Common myeloid progenitor, CD34-positive (primary cell): Measurements from ENCODE around the gene CNFN.

Experiments
- CTCF ChIA-PET: fragments of 350-600 bp; sonication (Branson Sonifier 250); formaldehyde crosslinking; loops from one replicate; lab custom pipeline; 2021; ENCODE audit warnings: antibody characterized with exemption; lab: Charles Lee
- POLR2A ChIA-PET: fragments of 350-600 bp; sonication (Branson Sonifier 250); formaldehyde crosslinking; loops from one replicate; lab custom pipeline; 2021; ENCODE audit warnings: antibody characterized with exemption; lab: Charles Lee
- DNase-seq, 3 donors: peaks; one replicate each; pipeline versions ENCODE4 v3.0.0 to v3.0.0-alpha.2; 2013
- H3K27ac ChIP-seq, 2 experiments: 1 replicate in 1 of 2; 2 replicates in 1 of 2; pipeline ENCODE4 v1.7.0; 2013; ENCODE audit warnings: inconsistent platforms in 2 of 2, low read length in 2 of 2, mild to moderate bottlenecking in 2 of 2, low read depth in 1 of 2, moderate library complexity in 1 of 2; ENCODE audit not compliant: severe bottlenecking in 2 of 2, insufficient read depth in 1 of 2, poor library complexity in 1 of 2
- H3K27me3 ChIP-seq, 5 experiments: replicated peaks in 2 of 5; 1 replicate in 3 of 5; 2 replicates in 2 of 5; pipeline versions ENCODE4 v1.6.1 to v1.7.0; 2013; ENCODE audit warnings: low read length in 4 of 5, mild to moderate bottlenecking in 2 of 5, moderate library complexity in 2 of 5, inconsistent platforms in 1 of 5; ENCODE audit not compliant: insufficient read depth in 5 of 5, control insufficient read depth in 4 of 5
- H3K36me3 ChIP-seq, 4 experiments: 1 replicate in 2 of 4; 2 replicates in 2 of 4; pipeline versions ENCODE4 v1.6.1 to v1.7.0; 2013; ENCODE audit warnings: low read length in 3 of 4, control low read depth in 1 of 4, mild to moderate bottlenecking in 1 of 4; ENCODE audit not compliant: control insufficient read depth in 4 of 4, insufficient read depth in 4 of 4
- H3K4me1 ChIP-seq, 4 experiments: 1 replicate in 3 of 4; 2 replicates in 1 of 4; pipeline versions ENCODE4 v1.6.1 to v1.7.1; 2013; ENCODE audit warnings: low read length in 3 of 4, mild to moderate bottlenecking in 3 of 4, control low read depth in 1 of 4, inconsistent platforms in 1 of 4, moderate library complexity in 1 of 4; ENCODE audit not compliant: control insufficient read depth in 4 of 4, insufficient read depth in 4 of 4; ENCODE audit errors: control extremely low read depth in 1 of 4
- H3K4me3 ChIP-seq, 7 experiments: 1 replicate in 4 of 7; 2 replicates in 3 of 7; pipeline versions ENCODE4 v1.5.1 to v1.7.0; 2013; ENCODE audit warnings: mild to moderate bottlenecking in 7 of 7, low read length in 6 of 7, moderate library complexity in 6 of 7, inconsistent platforms in 2 of 7, low read depth in 2 of 7, control low read depth in 1 of 7; ENCODE audit not compliant: insufficient read depth in 4 of 7, control insufficient read depth in 1 of 7; ENCODE audit errors: extremely low read depth in 1 of 7
- H3K9me3 ChIP-seq, 5 experiments: 1 replicate in 4 of 5; 2 replicates in 1 of 5; pipeline versions ENCODE4 v1.6.1 to v1.7.1; 2013; ENCODE audit warnings: low read length in 4 of 5, mild to moderate bottlenecking in 2 of 5, inconsistent platforms in 1 of 5, low read depth in 1 of 5, moderate library complexity in 1 of 5; ENCODE audit not compliant: control insufficient read depth in 4 of 5, insufficient read depth in 2 of 5; ENCODE audit errors: control extremely low read depth in 1 of 5
- WGBS: methylation state at CpG from one replicate; pipeline ENCODE4 v1.1.5; 2013; ENCODE audit not compliant: insufficient coverage; 5-methylcytosine and 5-hydroxymethylcytosine counted together

The CNFN gene

GRCh38 chr19:42403586-42403985 lies 13.5 kb upstream of the CNFN start:
- no peak for DNase-seq
- Histone ChIP-seq H3K4me3 (no peak overlapping the region), H3K4me1 (peaks cover 0 to 18% (median 12%) of the 10 kb centered on the region in 4 experiments), H3K9me3 (no peaks in the 10 kb centered on the region), H3K36me3 (peaks cover 0 to 19% (median 14%) of the 10 kb centered on the region in 4 experiments), H3K27me3 (no peaks in the 10 kb centered on the region), H3K27ac (no peak overlapping the region)
- WGBS, result 96% methylated on average over 10 of the region's 10 CpGs
- ChIA-PET CTCF (no interaction called here), POLR2A (interaction anchor here (0.9 kb wide), 1 partner anchor 7 kb away, joined by 3 read pairs; no protein-coding TSS in a partner anchor)

- Histone ChIP-seq H3K4me1 (peaks cover 0 to 23% (median 16%) of the 10 kb centered on the region in 4 experiments), H3K27me3 (no peaks in the 10 kb centered on the region), H3K9me3 (no peaks in the 10 kb centered on the region), H3K4me3 (peak overlapping the region in 5 of 7 experiments; percentile 62 to 88 (median 72)), H3K36me3 (peaks cover 0 to 14% (median 10%) of the 10 kb centered on the region in 4 experiments), H3K27ac (no peak overlapping the region)
- no peak for DNase-seq
- CTCF ChIA-PET, result interaction anchor here (0.6 kb wide), 1 partner anchor 59 kb away, joined by 4 read pairs; no protein-coding TSS in a partner anchor
- 78% methylated on average over 30 of the region's 34 CpGs for WGBS
- POLR2A ChIA-PET, result no interaction called here
Measured at GRCh38 chr19:42402376-42403116, 12.4 kb upstream of the CNFN start.

GRCh38 chr19:42401365-42402303 lies 11.5 kb upstream of the CNFN start:
- 0% methylated on average over 64 of the region's 80 CpGs for WGBS
- CTCF ChIA-PET, result interaction anchor here (0.6 to 2.2 kb wide), 9 partner anchors 9 to 293 kb away, joined by 3 to 16 read pairs (median 7); no protein-coding TSS in a partner anchor
- Histone ChIP-seq H3K9me3 (no peaks in the 10 kb centered on the region), H3K27ac (no peak overlapping the region), H3K36me3 (peaks cover 0 to 8% (median 3%) of the 10 kb centered on the region in 4 experiments), H3K4me3 (peak overlapping the region; percentile 12 to 88 (median 65)), H3K4me1 (peaks cover 0 to 30% (median 22%) of the 10 kb centered on the region in 4 experiments), H3K27me3 (no peaks in the 10 kb centered on the region)
- DNase-seq, result peak; percentile 81 to 91 (median 86)
- POLR2A ChIA-PET, result no interaction called here

GRCh38 chr19:42400404-42400803 lies 10.3 kb upstream of the CNFN start:
- Histone ChIP-seq H3K27me3 (no peaks in the 10 kb centered on the region), H3K36me3 (peaks cover 0 to 4% (median 2%) of the 10 kb centered on the region in 4 experiments), H3K4me3 (no peak overlapping the region), H3K4me1 (peaks cover 0 to 39% (median 32%) of the 10 kb centered on the region in 4 experiments), H3K27ac (no peak overlapping the region), H3K9me3 (no peaks in the 10 kb centered on the region)
- DNase-seq, result no peak
- 86% methylated on average over 1 of the region's 1 CpG for WGBS
- ChIA-PET POLR2A (no interaction called here), CTCF (interaction anchor here (0.9 to 2.2 kb wide), 12 partner anchors 9 to 291 kb away, joined by 3 to 16 read pairs (median 6); partner anchors contain the start of gene POU2F2)

- DNase-seq, result no peak
- POLR2A ChIA-PET, result interaction anchor here (0.6 to 1.0 kb wide), 3 partner anchors 15 to 26 kb away, joined by 3 to 4 read pairs (median 3); no protein-coding TSS in a partner anchor
- Histone ChIP-seq H3K27me3 (no peaks in the 10 kb centered on the region), H3K27ac (peak overlapping the region; percentile 76 to 88), H3K9me3 (no peaks in the 10 kb centered on the region), H3K4me3 (peak overlapping the region; percentile 45 to 97 (median 85)), H3K36me3 (no peaks in the 10 kb centered on the region), H3K4me1 (peaks cover 0 to 38% (median 31%) of the 10 kb centered on the region in 4 experiments)
- WGBS, result 33% methylated on average over 21 of the region's 25 CpGs
- CTCF ChIA-PET, result interaction anchor here (1.2 to 1.3 kb wide), 2 partner anchors 11 to 43 kb away, joined by 3 read pairs; no protein-coding TSS in a partner anchor
Measured at GRCh38 chr19:42397263-42398166, 7.4 kb upstream of the CNFN start.
